ENCODE results near the gene CNTN4. TPM values are rescaled to one million over a fixed set of nuclear protein-coding genes. Genes with fewer than 3 reads are reported as not detected.

Gene CNTN4
- total and polyA plus RNA-seq, 2 donors (not counting 3 experiments of a cell fraction or from before 2014, with no cell fraction given): not detected

DNA sequence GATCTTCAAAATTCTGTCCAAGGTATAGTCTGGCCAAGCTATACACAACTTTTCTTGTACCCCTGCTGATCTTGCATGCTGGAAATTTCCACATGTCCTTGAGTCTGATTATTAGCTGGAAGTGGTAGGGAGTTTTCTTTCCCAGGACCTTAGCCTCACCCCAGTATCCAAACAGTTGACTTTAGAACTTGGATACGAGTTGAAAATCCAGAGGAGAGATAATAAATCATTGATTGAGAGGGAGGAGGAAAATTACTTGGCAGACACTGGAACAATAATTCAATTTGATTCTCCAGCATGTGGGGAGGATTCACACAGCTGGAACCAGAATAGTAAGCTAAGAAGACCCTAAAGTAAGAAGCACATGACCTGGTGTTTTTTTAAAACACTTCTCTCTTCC lies 895.1 kb downstream of the CNTN4 start:
- CTCF ChIA-PET: no interaction called here
- H3K27ac ChIP-seq (ENCODE audit: insufficient read depth, low read depth, low read length): no peak overlapping the region
- FAIRE-seq (no peak), DNase-seq (ENCODE audit: low read depth, low spot score) (no peak)
- H3K4me3 ChIP-seq (replicated peaks in 1 of 3; ENCODE audit: insufficient read depth in 1 of 3, low read depth in 1 of 3, low read length in 3 of 3): no peak overlapping the region
- no peak overlapping the region for H3K4me2 ChIP-seq (ENCODE audit: insufficient read depth, low read length)
- H3K27me3 ChIP-seq (ENCODE audit: control insufficient read depth in 2 of 2, insufficient read depth in 2 of 2, low read length in 2 of 2): no peaks in the 10 kb centered on the region
- H3K4me1 ChIP-seq (ENCODE audit: control insufficient read depth, extremely low read depth, insufficient read depth, low read length): no peaks in the 10 kb centered on the region
- dilution Hi-C loops (cut with MboI; ENCODE audit: extremely low pct_ligation_motif_present, low sequenced_read_pairs) (no loop called here), intact Hi-C loops (cut with micrococcal nuclease) (no loop called here)
- H3K9me3 ChIP-seq (replicated peaks; ENCODE audit: control insufficient read depth, insufficient read depth, low read length): no peaks in the 10 kb centered on the region
- no peaks in the 10 kb centered on the region for H4K20me1 ChIP-seq (replicated peaks; ENCODE audit: control insufficient read depth, extremely low read depth, insufficient read depth, low read length)
- no peaks in the 10 kb centered on the region for H3K9me1 ChIP-seq (replicated peaks; ENCODE audit: control insufficient read depth, extremely low read depth, insufficient read depth, low read length)
- H3K79me2 ChIP-seq (ENCODE audit: control insufficient read depth, insufficient read depth, low read length): no peaks in the 10 kb centered on the region
- no peak overlapping the region for H2AFZ ChIP-seq (ENCODE audit: low read depth, low read length)
- no TSS peak for BruUV-seq (replicated peaks)
- H3K9ac ChIP-seq (replicated peaks; ENCODE audit: extremely low read depth, insufficient read depth, low read length): no peak overlapping the region
- no peaks in the 10 kb centered on the region for H3K36me3 ChIP-seq (ENCODE audit: control insufficient read depth in 2 of 2, extremely low read depth in 1 of 2, insufficient read depth in 2 of 2, low read length in 2 of 2)
- TF ChIP-seq POLR2AphosphoS5 (IDR thresholded peaks at IDR 0.05; ENCODE audit: insufficient read depth, low read depth, low read length) (no peak), EZH2 (IDR thresholded peaks at IDR 0.05; ENCODE audit: borderline replicate concordance, low read depth, low read length, severe bottlenecking) (no peak), GATA2 (IDR thresholded peaks at IDR 0.05; ENCODE audit: insufficient read depth, insufficient read length, low read depth, low read length) (no peak), POLR2A (IDR thresholded peaks at IDR 0.05; ENCODE audit: low read depth, low read length) (no peak), MYC (IDR thresholded peaks at IDR 0.05; ENCODE audit: low read depth, low read length) (no peak), JUN (IDR thresholded peaks at IDR 0.05; ENCODE audit: borderline replicate concordance, insufficient read depth, insufficient read length, low read depth) (no peak), FOS (IDR thresholded peaks at IDR 0.05; ENCODE audit: borderline replicate concordance, insufficient read depth, low read length) (no peak)
- TF ChIP-seq, protein P1, sequence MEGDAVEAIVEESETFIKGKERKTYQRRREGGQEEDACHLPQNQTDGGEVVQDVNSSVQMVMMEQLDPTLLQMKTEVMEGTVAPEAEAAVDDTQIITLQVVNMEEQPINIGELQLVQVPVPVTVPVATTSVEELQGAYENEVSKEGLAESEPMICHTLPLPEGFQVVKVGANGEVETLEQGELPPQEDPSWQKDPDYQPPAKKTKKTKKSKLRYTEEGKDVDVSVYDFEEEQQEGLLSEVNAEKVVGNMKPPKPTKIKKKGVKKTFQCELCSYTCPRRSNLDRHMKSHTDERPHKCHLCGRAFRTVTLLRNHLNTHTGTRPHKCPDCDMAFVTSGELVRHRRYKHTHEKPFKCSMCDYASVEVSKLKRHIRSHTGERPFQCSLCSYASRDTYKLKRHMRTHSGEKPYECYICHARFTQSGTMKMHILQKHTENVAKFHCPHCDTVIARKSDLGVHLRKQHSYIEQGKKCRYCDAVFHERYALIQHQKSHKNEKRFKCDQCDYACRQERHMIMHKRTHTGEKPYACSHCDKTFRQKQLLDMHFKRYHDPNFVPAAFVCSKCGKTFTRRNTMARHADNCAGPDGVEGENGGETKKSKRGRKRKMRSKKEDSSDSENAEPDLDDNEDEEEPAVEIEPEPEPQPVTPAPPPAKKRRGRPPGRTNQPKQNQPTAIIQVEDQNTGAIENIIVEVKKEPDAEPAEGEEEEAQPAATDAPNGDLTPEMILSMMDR (IDR thresholded peaks at IDR 0.05; ENCODE audit: extremely low read depth in 1 of 2, insufficient read depth in 1 of 2, low read depth in 1 of 2, low read length in 2 of 2): no peak
- POLR2A ChIA-PET: no interaction called here

All from endothelial cell of umbilical vein (primary cell).